Sigmoid colon (tissue), 3 donors: ENCODE data around the gene KRTAP9-7.

ENCODE experiments used
- CTCF ChIP-seq, 4 experiments: fragments of 450-650 bp in 3 of 4; fragments of 200-600 bp in 1 of 4; IDR thresholded peaks; one replicate each; pipeline ENCODE4 v1.5.1; 2016 to 2019; ENCODE audit warnings: antibody characterized with exemption in 4 of 4, mild to moderate bottlenecking in 3 of 4, moderate library complexity in 2 of 4
- POLR2A ChIP-seq, 2 donors: fragments of 450-650 bp; IDR thresholded peaks; one replicate each; pipeline ENCODE4 v1.6.1; 2016; ENCODE audit warnings: antibody characterized with exemption in 2 of 2, mild to moderate bottlenecking in 2 of 2, moderate library complexity in 2 of 2

- no peak for TF ChIP-seq CTCF (IDR thresholded peaks at IDR 0.05)
- TF ChIP-seq POLR2A (IDR thresholded peaks at IDR 0.05), result no peak
Observed at GRCh38 chr17:41284043-41284442, 8.5 kb downstream of the KRTAP9-7 start.
